GM19455 (cell line): ENCODE results near the gene INO80C.

ENCODE experiments used
- ATAC-seq: cut with Tn5 transposase; IDR thresholded peaks from one replicate; pipeline ENCODE4 v1.9.1; 2021; ENCODE audit not compliant: unreplicated experiment

Gene INO80C

DNA sequence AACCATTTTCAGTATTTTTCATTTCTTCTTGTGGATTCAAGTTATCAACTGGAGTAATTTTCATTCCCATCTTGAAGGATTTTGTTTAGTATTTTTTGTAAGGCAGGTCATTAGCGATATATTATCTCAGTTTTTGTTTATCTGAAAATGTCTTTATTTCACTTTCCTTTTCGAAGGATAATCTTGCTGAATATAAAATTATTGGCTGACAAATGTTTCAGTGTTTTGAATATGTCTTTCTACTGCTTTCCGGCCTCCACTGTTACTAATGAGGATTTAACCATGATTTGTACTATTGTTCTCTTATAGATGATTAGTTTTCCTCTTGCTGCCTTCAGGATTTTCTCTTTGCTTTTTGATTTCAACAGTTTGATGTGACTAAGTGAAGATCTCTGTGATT, 62.4 kb downstream of the INO80C start:
- ATAC-seq, result no peak

DNA sequence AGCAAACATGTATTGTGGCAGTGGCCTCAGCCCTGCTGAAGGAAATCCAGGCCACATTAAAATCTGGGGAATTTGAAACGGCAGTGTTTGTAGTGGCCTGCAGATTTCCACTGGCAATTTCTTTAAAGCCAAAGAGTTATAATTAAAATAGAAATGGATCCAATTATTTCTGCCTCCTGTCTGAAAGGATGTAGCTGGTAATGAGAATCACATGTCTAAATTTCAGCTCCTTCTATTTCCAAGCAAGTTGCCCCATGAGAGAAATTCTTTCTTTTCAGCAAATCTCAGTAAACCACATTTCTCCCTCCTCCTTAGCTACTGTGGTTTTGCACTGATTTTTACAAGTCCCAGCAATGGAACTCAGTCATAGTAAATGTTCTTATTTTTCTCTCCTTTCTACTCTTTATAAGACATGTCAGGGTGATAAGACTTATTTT, 65.2 kb downstream of the INO80C start:
- no peak for ATAC-seq

GRCh38 chr18:35431374-35431741, 66.4 kb downstream of the INO80C start:
- no peak for ATAC-seq

GRCh38 chr18:35430721-35431373, 66.9 kb downstream of the INO80C start:
- ATAC-seq, result no peak

GRCh38 chr18:35426786-35427185, 71.0 kb downstream of the INO80C start:
- ATAC-seq, result no peak

- ATAC-seq, result no peak
Measured at GRCh38 chr18:35424356-35424755, 73.4 kb downstream of the INO80C start.

GRCh38 chr18:35422237-35422636, 75.5 kb downstream of the INO80C start:
- no peak for ATAC-seq

DNA sequence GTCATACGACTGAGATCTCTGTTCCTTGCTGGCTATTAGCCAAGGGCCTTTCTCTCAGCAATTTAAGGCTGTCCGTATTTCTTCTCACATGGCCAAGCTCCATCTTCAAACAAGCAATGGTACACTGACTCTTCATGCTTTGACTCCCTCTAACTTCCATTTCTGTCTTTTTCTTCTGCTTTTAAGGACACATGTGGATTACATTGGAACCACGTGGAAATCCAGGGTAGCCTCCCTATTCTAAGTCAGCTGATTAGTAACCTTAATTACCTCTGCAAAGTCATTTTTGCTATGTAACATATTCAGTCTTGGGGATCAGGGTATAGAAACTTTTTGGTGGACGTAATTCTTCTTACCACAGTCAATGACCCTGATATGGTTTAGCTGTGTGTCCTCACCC, 79.2 kb downstream of the INO80C start:
- ATAC-seq, result no peak
